ENCODE results near the gene RAD21L1. TPM values are rescaled to one million over a fixed set of nuclear protein-coding genes. Genes with fewer than 3 reads are reported as not detected.
A peak's percentile ranks its signal among the peaks of the same experiment; 100 is the strongest.

The RAD21L1 gene
- total RNA-seq, 1 experiment from 2014 or later, result 0.29 TPM

DNA sequence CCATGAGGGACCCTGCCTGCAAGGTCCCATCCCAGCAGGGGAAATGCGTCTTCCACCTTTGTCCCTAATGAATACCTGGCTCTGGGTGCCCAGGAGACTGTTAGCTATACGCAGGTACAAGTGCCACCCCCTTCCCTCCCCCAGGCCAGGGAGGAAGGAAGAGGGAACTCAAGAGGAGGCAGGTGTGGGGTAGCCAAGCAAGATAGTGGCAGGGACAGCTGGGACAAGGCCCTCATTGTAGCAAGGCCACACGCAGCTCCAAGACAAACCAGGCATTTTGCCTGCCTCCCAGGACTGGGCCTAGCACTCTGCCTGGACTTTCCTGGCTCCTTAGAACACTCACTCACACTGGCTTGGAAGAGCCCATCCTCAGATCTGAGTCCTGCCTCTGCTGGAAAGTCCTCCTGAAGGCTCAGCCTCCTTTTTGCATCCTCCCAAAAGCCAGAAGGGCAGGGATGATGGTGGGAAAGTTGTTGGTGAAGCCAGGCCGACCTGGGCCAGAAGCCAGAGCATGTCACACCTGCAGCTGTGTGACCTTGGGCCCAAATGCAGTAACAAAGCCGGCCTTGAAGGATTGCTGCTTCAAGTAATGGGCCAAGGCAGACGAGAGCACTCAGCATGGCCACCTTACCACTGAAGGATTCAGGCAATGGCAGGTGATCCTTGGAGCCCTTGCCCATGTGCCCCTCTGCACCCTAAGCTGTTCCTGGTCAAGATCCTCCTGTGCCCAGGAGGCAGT lies 68.0 kb downstream of the RAD21L1 start:
- DNase-seq (ENCODE audit: low read depth), result no peak

- no peak for DNase-seq (ENCODE audit: low read depth)
Measured at GRCh38 chr20:1294497-1294896, 68.7 kb downstream of the RAD21L1 start.

DNA sequence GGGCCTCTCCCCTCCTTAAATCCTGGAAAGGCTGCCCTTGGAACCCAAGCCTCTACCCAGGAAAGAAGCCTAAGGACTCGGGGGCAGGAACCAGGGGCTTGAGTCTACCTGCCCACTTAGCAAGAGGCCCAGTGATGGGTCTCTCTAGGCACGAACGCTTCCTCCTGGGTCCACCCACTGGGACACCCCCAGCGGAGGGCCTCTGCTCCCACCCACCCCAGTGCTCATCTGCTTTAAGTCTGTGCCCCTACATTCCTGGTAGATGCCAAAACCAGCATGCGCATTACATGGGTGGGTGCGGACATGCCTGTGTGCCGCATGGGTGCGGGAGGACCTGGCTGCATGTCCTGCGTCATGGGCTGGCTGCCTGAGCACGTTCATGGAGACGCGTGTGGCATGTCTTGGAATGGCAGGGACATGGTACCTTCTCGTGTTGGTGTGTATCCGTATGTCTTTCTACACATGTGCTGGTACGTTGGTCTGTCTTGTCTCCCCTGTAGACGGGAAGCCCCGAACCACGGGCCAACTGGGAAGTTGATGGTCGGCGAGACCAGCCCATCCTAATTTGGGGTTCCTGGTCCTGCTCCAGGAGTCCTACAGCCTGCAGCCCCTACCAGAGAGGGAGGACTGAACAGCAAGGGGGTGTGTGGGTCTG lies 69.6 kb downstream of the RAD21L1 start:
- no peak for DNase-seq (ENCODE audit: low read depth)

DNA sequence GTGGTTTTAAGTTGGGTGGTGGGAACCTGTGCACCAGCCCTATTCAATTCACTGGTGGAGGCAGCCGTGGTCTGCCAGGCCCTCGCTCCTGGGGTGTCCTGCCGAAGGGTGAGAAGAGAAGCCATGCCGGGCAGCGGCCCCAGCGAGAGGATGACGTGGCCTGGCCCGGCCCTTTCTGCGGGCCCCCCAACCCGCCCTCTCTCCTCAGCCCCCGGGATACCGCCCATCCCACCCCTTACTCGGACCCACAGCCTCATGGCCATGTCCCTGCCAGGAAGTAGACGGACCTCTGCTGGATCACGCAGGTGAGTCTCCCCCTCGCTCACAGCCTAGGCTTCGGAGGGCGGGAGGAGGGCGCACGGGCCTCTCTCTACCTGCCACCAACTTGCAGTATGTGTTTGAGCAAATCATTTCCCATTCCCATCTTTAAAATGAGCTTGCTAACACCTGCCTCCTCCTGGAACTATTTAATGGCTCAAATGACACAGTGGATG lies 70.3 kb downstream of the RAD21L1 start:
- no peak for DNase-seq (ENCODE audit: low read depth)

GRCh38 chr20:1296922-1297321 lies 71.1 kb downstream of the RAD21L1 start:
- no peak for DNase-seq (ENCODE audit: low read depth)

DNA sequence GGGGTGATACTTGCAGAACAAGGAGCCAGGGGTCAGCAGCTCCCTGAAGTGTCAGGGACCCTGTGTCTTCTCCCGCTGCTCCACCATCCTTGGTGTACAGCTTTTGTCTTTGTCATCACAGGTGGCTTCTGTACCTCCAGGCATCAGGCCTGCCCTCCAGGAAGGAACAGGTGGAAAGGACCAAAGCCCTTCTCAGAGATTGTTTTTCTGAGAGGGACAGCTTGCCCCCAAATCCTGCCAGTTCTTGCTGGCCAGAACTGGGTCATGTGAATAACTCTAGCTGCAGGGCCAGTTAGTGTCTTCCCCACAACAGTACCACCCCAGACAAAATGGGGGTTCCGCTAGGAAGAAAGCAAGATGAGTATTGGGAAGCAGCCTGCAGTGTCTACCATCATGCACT lies 71.6 kb downstream of the RAD21L1 start:
- no peak for DNase-seq (ENCODE audit: low read depth)

- DNase-seq (ENCODE audit: low read depth), result no peak
Measured at GRCh38 chr20:1298166-1298565, 72.3 kb downstream of the RAD21L1 start.

- DNase-seq (ENCODE audit: low read depth), result no peak
Measured at GRCh38 chr20:1298888-1299511, 73.2 kb downstream of the RAD21L1 start.

DNA sequence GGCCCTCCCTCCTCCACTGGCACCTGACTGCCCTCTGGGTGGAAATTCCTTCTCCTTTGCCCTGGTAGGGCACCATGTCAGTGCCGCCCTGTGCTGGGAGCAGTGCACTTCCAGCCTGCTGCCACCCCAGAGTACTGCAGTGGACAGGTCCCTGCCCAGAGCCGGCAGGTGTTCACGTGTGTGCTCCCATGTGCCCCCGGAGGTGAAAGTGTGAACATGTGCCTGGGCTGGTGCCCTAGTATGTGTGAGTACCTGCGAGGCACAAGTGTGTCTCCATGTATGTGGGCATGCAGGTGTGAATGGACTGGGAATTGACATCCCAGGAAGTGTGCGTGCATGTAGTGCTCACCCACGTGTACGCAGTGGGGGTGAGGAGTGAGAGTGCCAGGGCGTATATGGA lies 73.7 kb downstream of the RAD21L1 start:
- no peak for DNase-seq (ENCODE audit: low read depth)

GRCh38 chr20:1300083-1300840 lies 74.4 kb downstream of the RAD21L1 start:
- DNase-seq (ENCODE audit: low read depth), result no peak

DNA sequence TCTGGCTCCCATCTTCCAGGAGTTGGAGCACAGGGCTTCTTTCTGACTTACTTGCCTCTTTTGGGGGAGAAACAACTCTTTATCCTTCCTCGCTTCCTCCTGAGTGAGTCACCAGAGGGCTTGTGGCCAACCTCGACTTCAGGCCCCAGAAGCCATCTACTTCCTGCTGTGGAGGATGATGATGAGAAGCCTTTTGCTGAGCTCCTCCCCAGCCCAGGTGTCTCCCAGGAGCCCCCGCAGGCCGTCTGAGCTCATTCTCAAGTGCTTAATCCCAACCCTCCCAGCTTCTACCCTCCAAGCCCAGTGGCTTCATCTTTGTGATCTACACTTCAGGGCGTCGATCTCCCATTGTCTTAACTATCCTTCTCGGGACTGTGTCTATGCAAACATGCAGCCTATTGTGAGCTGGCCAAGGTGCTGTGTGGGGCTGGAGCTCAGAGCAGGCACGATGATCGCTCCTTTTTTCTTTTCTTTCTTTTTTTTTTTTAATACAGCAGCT lies 75.2 kb downstream of the RAD21L1 start:
- DNase-seq (ENCODE audit: low read depth), result peak; percentile 35

DNA sequence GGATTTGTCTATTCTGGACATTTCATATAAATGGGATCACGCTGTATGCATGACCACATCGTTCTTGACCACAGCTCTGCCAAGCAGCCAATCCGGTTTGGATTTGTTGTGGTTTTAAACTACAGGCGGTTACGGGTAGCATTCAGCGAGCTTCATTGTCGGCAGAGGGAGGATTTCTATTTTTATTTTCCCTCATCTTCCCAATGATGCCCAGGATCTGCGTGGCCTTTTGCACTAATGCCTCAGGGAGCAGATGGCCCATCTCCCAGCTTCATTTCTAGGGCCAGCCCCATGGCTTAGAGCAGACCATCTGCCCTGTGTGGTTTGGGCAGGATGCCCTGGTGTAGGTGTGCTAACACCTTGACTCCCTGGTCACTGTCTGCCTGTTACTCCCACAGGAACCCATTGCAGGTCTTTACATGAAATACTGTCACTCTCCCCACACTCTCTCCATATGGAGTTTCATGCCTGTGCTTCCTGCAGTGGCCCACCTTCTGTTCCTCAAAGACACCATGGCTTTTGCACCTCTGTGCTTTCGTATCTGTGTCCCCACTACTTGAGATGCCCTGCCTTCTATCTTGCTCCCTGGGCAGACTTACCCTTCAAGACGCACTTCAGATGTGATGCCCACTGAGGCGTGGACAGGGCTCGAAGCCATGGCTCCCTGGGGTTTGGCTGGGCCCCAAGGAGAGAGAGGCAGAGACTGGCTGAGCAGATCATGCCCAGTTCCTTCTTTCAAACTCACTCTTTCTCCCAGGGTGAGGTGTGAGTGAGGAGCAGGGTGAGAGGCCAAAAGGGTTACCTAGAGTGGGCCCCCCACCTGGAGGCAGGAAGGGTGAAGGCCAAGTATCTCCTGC lies 77.1 kb downstream of the RAD21L1 start:
- DNase-seq (ENCODE audit: low read depth), result peak; percentile 94

DNA sequence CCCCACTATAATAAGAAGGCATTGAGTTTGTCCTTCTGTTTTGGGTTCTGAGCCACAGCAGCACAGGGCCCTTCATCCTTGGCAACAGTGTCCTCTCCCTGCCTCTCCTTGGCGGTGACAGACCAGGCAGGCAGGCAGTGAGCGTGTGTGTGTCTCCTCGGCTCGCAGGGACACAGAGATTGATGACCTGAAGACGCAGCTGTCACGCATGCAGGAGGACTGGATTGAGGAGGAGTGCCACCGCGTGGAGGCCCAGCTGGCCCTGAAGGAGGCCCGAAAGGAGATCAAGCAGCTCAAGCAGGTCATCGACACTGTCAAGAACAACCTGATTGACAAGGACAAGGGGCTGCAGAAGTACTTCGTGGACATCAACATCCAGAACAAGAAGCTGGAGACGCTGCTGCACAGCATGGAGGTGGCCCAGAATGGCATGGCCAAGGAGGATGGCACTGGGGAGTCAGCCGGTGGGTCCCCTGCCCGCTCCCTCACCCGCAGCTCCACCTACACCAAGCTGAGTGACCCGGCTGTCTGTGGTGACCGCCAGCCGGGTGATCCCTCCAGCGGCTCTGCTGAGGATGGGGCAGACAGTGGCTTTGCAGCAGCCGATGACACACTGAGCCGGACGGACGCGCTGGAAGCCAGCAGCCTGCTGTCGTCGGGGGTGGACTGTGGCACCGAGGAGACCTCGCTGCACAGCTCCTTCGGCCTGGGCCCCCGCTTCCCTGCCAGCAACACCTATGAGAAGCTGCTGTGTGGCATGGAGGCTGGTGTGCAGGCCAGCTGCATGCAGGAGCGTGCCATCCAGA lies 79.1 kb downstream of the RAD21L1 start:
- DNase-seq (ENCODE audit: low read depth), result no peak

Other genes starting within 250 kb of the RAD21L1 start
- gene RSPO4, start 223.7 kb upstream of the RAD21L1 start, total RNA-seq (2014; rRNA removed), result not detected in 2 replicates
- gene PSMF1, start 107.4 kb upstream of the RAD21L1 start, total RNA-seq (2014; rRNA removed), result 95.1 and 142 TPM in 2 replicates
- gene TMEM74B, start 41.1 kb upstream of the RAD21L1 start, total RNA-seq (2014; rRNA removed), result 0.13 TPM in 1 of 2 replicates, not detected in the other
- not detected in 2 replicates for gene C20orf202, start 22.6 kb upstream of the RAD21L1 start, total RNA-seq (2014; rRNA removed)
- gene SNPH, start 40.2 kb downstream of the RAD21L1 start, total RNA-seq (2014; rRNA removed), result 14.0 and 15.8 TPM in 2 replicates
- gene SDCBP2, start 103.1 kb downstream of the RAD21L1 start, total RNA-seq (2014; rRNA removed), result 1.5 and 2.9 TPM in 2 replicates
- gene FKBP1A, start 167.0 kb downstream of the RAD21L1 start, total RNA-seq (2014; rRNA removed), result 130 and 131 TPM in 2 replicates
- 29.6 and 33.0 TPM in 2 replicates for gene NSFL1C, start 240.8 kb downstream of the RAD21L1 start, total RNA-seq (2014; rRNA removed)